DND-41 (cell line): ENCODE data around the gene MYRIP.

Source experiments
- ATAC-seq: fragments of 200-7000 bp; cut with Tn5 transposase; 3 replicates; pipeline ENCODE4 v1.9.1; 2021; ENCODE audit warnings: low read depth; ENCODE audit not compliant: insufficient read depth
- DNase-seq: peaks from one replicate; pipeline ENCODE4 v3.0.0-alpha.2; 2020
- H2AFZ ChIP-seq: 2 replicates; pipeline ENCODE4 v1.6.0; 2012; ENCODE audit warnings: low read depth, low read length
- H3K27ac ChIP-seq: 2 replicates; pipeline ENCODE4 v1.5.1; 2012; ENCODE audit warnings: low read length, inconsistent platforms
- H3K27me3 ChIP-seq: fragments of 200-600 bp; sonication (generic); 2 replicates; pipeline ENCODE4 v1.6.0; 2012; ENCODE audit warnings: low read length, mild to moderate bottlenecking, inconsistent platforms; ENCODE audit not compliant: insufficient read depth, poor library complexity
- H3K36me3 ChIP-seq: 2 replicates; pipeline ENCODE4 v1.5.1; 2012; ENCODE audit warnings: low read length, inconsistent platforms; ENCODE audit not compliant: insufficient read depth
- H3K4me1 ChIP-seq: 2 replicates; pipeline ENCODE4 v1.5.1; 2012; ENCODE audit warnings: mild to moderate bottlenecking, low read length; ENCODE audit not compliant: insufficient read depth
- H3K4me2 ChIP-seq: 2 replicates; pipeline ENCODE4 v1.6.0; 2012; ENCODE audit warnings: mild to moderate bottlenecking, moderate library complexity, low read length, inconsistent platforms; ENCODE audit not compliant: insufficient read depth
- H3K4me3 ChIP-seq, 2 experiments: fragments of 200-600 bp in 1 of 2; shearing (Covaris generic) in 1 of 2; 2 replicates each; pipeline ENCODE4 v1.5.1; 2012 to 2016; ENCODE audit warnings: inconsistent platforms in 2 of 2, low read length in 2 of 2, mild to moderate bottlenecking in 2 of 2, low read depth in 1 of 2, moderate library complexity in 1 of 2
- H3K79me2 ChIP-seq: 2 replicates; pipeline ENCODE4 v1.6.0; 2012; ENCODE audit warnings: low read length, inconsistent platforms; ENCODE audit not compliant: insufficient read depth
- H3K9ac ChIP-seq: 2 replicates; pipeline ENCODE4 v1.6.0; 2012; ENCODE audit warnings: low read depth, mild to moderate bottlenecking, inconsistent platforms, low read length, moderate library complexity
- H3K9me3 ChIP-seq: 2 replicates; pipeline ENCODE4 v1.5.1; 2012; ENCODE audit warnings: low read length, moderate library complexity, mild to moderate bottlenecking, inconsistent platforms; ENCODE audit not compliant: insufficient read depth, severe bottlenecking
- H4K20me1 ChIP-seq: 2 replicates; pipeline ENCODE4 v1.6.0; 2012; ENCODE audit warnings: low read length; ENCODE audit not compliant: insufficient read depth
- EZH2 ChIP-seq: IDR thresholded peaks from 3 replicates; pipeline ENCODE4 v1.6.1; 2012; ENCODE audit warnings: borderline replicate concordance, low read depth, mild to moderate bottlenecking, moderate library complexity, low read length, inconsistent platforms; ENCODE audit not compliant: severe bottlenecking
- TF ChIP-seq, protein P1 (sequence below): IDR thresholded peaks from 2 replicates; pipeline ENCODE4 v1.5.1; 2012; ENCODE audit warnings: borderline replicate concordance, low read length, moderate library complexity, mild to moderate bottlenecking; ENCODE audit not compliant: poor library complexity, severe bottlenecking; ENCODE audit errors: extremely low read depth

Gene MYRIP

DNA sequence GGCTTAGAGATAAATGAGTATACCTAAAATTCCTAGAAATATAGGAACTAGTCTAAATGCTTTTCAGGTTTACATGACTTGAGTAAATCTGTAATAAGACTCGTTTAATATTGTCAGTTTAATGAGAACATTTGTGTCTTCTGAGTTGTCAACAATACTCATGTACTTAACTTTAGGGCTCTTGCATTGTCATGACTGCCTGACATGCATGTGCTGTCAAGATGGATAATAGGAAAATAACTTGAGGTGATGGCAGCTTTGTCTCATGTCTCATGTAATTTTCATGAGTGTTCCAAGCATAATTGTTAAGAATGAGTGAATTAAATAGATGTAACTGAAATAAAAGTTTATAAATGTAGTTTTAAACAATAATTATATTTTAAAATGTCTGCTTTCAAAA is 455.0 kb downstream of the MYRIP start:
- H2AFZ ChIP-seq = no peak overlapping the region
- no peaks in the 10 kb centered on the region for H3K9me3 ChIP-seq
- H3K27ac ChIP-seq = no peak overlapping the region
- H3K4me1 ChIP-seq = no peaks in the 10 kb centered on the region
- DNase-seq (no peak), ATAC-seq (no peak)
- H4K20me1 ChIP-seq = no peaks in the 10 kb centered on the region
- no peak overlapping the region for H3K4me2 ChIP-seq
- H3K36me3 ChIP-seq = no peaks in the 10 kb centered on the region
- no peak for TF ChIP-seq EZH2
- TF ChIP-seq, protein P1, sequence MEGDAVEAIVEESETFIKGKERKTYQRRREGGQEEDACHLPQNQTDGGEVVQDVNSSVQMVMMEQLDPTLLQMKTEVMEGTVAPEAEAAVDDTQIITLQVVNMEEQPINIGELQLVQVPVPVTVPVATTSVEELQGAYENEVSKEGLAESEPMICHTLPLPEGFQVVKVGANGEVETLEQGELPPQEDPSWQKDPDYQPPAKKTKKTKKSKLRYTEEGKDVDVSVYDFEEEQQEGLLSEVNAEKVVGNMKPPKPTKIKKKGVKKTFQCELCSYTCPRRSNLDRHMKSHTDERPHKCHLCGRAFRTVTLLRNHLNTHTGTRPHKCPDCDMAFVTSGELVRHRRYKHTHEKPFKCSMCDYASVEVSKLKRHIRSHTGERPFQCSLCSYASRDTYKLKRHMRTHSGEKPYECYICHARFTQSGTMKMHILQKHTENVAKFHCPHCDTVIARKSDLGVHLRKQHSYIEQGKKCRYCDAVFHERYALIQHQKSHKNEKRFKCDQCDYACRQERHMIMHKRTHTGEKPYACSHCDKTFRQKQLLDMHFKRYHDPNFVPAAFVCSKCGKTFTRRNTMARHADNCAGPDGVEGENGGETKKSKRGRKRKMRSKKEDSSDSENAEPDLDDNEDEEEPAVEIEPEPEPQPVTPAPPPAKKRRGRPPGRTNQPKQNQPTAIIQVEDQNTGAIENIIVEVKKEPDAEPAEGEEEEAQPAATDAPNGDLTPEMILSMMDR = no peak
- H3K4me3 ChIP-seq = no peak overlapping the region
- H3K9ac ChIP-seq = no peak overlapping the region
- H3K27me3 ChIP-seq = peaks cover 3% of the 10 kb centered on the region
- no peaks in the 10 kb centered on the region for H3K79me2 ChIP-seq

DNA sequence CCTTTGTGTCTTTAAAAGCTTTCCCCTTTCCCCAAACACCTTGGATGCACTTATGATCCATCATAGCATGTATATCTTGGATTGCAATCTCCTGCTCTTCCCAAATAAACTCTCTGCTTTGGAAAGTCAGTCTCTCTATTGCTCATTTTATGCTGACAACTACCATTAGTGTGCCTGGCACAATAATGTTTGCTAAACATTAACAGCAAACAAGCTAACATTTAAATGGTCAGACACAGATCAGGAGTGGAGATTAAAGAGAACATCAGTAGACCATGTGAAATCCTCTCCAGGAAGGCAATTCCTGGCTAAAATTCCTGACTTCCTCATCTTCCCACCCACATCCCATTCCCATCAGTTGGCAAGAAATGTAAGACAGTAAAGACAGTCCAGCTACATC is 455.8 kb downstream of the MYRIP start:
- Histone ChIP-seq H3K4me3 (no peak overlapping the region), H4K20me1 (no peaks in the 10 kb centered on the region), H3K4me1 (no peaks in the 10 kb centered on the region), H3K9ac (no peak overlapping the region), H3K27ac (no peak overlapping the region), H3K4me2 (no peak overlapping the region), H3K27me3 (peaks cover 3% of the 10 kb centered on the region), H2AFZ (no peak overlapping the region), H3K79me2 (no peaks in the 10 kb centered on the region), H3K9me3 (no peaks in the 10 kb centered on the region), H3K36me3 (no peaks in the 10 kb centered on the region)
- no peak for ATAC-seq
- DNase-seq = no peak
- TF ChIP-seq EZH2 = no peak
- TF ChIP-seq, protein P1 = no peak

DNA sequence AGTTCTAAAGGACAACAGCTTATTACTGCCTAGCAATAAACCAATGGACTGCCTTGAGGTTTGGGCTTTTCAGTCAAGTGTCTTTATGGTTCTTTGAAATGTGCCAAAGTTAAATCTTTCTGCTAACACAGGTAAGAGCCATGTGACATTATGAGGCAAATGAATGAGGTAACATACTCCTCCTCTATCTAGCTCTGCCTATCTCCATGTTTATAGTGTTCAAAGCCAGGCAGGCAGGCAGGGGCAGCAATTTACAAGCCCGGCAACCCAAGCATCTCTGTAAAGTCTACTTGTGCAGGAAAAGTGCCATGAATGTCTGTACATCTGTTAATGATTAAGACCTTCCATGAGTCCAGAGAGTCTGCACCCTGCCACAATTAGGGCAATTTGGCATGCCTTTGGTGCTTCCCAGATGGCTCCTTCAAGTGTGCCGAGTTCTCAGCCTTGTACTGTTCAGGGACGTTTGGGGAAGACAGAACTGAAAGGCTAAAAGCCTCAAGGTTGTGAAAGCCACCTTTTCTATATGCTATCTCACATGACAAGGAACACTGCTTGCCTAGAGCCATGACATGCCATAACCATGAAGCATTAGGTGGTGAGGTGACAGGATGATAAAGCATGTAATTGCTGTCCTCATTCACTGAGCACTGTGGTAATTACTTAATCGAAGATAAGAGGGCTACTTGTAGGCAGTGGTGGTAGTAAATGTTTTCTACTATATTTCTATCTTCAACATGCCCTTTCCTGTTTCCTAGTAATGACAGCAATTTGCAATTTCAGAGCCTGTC is 458.7 kb downstream of the MYRIP start:
- ATAC-seq = no peak
- H3K4me1 ChIP-seq = no peaks in the 10 kb centered on the region

More for the DNA sequence above, 458.7 kb downstream of the MYRIP start:
- Histone ChIP-seq H3K4me2 (no peak overlapping the region), H2AFZ (no peak overlapping the region), H3K79me2 (no peaks in the 10 kb centered on the region), H3K27ac (no peak overlapping the region), H3K36me3 (no peaks in the 10 kb centered on the region), H3K4me3 (no peak overlapping the region), H3K9me3 (no peaks in the 10 kb centered on the region), H3K9ac (no peak overlapping the region), H3K27me3 (peaks cover 3% of the 10 kb centered on the region), H4K20me1 (no peaks in the 10 kb centered on the region)
- TF ChIP-seq EZH2 = no peak
- TF ChIP-seq, protein P1 = no peak
- no peak for DNase-seq
